GM12878 (cell line): ENCODE measurements around the gene DIAPH2.

Experiments used
- RAD21 ChIP-seq: IDR thresholded peaks from 2 replicates; pipeline ENCODE4 v1.6.1; 2011; ENCODE audit warnings: mild to moderate bottlenecking, low read depth, low read length, moderate library complexity; ENCODE audit not compliant: insufficient read depth
- TF ChIP-seq, protein P1 (sequence below): IDR thresholded peaks from 2 replicates; pipeline ENCODE4 v1.6.1; 2011; ENCODE audit warnings: low read depth, mild to moderate bottlenecking, low read length, moderate library complexity, borderline replicate concordance; ENCODE audit errors: extremely low read depth

DNA sequence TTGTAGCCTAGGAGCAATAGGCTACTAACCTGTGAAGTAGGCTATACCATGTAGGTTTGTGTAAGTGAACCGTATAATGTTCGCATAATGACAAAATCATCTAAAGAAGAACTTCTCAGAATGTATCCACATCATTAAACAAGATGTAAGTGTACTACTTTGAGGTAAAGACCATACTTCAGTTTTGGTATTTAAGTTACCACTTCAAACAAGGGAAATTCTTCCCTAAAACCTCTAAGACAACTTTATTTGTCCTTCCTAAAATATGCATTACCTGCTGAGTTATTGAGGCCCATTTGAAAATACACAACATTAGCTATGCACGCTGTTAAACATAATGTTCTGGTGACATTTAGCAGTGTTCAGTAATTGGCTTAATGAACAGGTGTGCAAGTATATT is 381.7 kb downstream of the DIAPH2 start:
- no peak for TF ChIP-seq RAD21
- TF ChIP-seq, protein P1, sequence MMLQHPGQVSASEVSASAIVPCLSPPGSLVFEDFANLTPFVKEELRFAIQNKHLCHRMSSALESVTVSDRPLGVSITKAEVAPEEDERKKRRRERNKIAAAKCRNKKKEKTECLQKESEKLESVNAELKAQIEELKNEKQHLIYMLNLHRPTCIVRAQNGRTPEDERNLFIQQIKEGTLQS: no peak
